ENCODE results near the gene SCYGR2.

Gene SCYGR2

DNA sequence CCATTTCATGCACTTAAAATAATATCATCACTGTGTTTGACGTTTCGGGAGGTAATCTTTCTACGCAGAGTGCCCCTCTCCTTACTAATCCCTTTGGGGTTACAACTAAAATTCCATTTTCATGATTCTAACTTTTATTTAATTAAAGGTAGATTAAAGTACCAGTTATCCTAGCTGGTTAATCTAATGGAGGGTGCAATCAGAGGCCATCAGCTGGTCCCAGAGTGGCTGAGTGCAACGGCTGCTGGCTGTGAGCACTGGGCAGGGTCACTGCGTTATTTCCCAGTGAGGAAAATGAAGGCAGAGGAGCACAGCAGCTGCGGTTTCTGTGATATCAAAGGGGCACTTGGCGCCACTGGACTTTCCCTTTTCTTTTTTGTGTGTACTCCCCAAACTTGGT, 30.7 kb downstream of the SCYGR2 start:
- no peak overlapping the region for H3K4me3 ChIP-seq (ENCODE audit: low read depth, low read length)
- TF ChIP-seq, protein P1, sequence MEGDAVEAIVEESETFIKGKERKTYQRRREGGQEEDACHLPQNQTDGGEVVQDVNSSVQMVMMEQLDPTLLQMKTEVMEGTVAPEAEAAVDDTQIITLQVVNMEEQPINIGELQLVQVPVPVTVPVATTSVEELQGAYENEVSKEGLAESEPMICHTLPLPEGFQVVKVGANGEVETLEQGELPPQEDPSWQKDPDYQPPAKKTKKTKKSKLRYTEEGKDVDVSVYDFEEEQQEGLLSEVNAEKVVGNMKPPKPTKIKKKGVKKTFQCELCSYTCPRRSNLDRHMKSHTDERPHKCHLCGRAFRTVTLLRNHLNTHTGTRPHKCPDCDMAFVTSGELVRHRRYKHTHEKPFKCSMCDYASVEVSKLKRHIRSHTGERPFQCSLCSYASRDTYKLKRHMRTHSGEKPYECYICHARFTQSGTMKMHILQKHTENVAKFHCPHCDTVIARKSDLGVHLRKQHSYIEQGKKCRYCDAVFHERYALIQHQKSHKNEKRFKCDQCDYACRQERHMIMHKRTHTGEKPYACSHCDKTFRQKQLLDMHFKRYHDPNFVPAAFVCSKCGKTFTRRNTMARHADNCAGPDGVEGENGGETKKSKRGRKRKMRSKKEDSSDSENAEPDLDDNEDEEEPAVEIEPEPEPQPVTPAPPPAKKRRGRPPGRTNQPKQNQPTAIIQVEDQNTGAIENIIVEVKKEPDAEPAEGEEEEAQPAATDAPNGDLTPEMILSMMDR (IDR thresholded peaks at IDR 0.05; ENCODE audit: control insufficient read depth, extremely low read depth, insufficient read depth), result no peak
- no peak for DNase-seq (ENCODE audit: low read depth)

DNA sequence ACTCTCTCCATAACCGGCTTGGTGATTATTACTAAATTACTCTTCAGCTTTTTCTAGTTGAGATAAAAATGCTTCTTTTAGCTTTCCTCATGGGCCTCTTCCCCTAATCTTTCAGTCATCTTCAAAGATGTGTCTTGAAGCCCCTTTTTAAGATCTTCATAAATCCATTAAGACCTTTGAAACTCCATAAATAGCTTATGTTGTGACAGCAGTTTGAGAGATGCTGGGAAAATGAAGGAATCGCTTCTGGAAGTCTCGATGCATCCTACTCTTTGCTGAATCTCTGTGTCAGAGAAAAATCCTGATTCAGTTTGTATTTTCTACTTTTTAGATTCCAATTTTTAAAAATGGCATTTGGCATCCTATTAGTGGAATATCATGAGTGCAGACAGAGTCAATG, 31.6 kb downstream of the SCYGR2 start:
- no peak overlapping the region for H3K4me3 ChIP-seq (ENCODE audit: low read depth, low read length)
- TF ChIP-seq, protein P1 (IDR thresholded peaks at IDR 0.05; ENCODE audit: control insufficient read depth, extremely low read depth, insufficient read depth), result no peak
- no peak for DNase-seq (ENCODE audit: low read depth)

DNA sequence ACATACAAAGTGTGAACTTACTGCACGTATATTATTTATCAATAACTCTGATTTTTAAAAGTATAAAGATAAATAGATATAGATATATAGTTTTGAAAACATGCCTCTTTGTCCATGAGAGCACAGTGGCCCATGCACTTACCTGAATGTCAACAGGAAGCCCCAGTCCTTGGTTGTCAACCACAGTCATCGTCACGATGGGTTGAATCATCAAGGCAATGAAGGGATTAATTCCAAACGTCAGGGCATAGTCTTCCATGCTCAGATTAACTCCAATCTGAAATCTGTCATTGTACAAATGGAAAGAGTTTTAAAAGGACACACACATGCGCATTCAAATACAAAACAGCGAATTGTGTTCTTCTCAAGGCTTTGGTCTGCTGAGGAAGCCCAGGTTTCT, 34.1 kb downstream of the SCYGR2 start:
- DNase-seq (ENCODE audit: low read depth), result no peak
- H3K4me3 ChIP-seq (ENCODE audit: low read depth, low read length), result no peak overlapping the region
- TF ChIP-seq, protein P1 (IDR thresholded peaks at IDR 0.05; ENCODE audit: control insufficient read depth, extremely low read depth, insufficient read depth), result no peak

DNA sequence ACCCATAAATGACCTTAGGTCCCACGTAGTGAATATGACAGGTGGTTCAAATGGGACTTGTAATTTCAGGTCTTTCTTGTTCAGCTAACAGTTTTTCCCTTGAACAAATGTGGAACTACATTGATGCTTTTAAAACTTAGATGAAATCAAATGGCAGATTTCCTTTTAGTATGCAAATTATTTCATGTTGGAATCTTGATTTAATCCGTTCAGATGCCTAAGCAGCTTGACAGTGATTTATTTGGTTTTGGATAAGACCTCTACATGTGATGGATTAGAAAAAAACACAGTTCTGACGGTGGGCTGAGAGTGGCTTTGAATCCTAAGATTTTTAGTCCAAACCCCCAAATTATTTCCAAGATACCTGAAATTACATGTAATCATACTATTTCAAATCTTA, 35.5 kb downstream of the SCYGR2 start:
- no peak overlapping the region for H3K4me3 ChIP-seq (ENCODE audit: low read depth, low read length)
- TF ChIP-seq, protein P1 (IDR thresholded peaks at IDR 0.05; ENCODE audit: control insufficient read depth, extremely low read depth, insufficient read depth), result no peak
- no peak for DNase-seq (ENCODE audit: low read depth)

DNA sequence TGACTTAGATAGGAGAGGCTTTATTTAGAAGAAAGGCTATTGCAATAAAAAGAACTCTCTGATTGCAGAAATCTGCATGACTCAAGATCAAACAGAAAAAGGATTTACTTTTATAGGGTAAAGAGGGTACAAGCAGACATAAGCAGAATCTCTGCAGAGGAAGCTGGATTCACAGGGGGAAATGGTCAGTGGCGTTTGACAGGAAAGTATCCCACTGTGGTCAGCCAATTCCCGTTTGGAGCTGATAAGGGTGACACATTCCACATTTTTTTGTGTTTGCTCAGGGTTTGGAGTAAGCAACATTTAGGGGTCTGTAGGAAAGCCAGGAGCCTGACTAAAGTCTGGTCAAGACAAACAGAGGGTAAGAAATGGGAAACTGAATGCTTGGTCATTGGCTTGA, 44.0 kb downstream of the SCYGR2 start:
- H3K4me3 ChIP-seq (ENCODE audit: low read depth, low read length), result no peak overlapping the region
- TF ChIP-seq, protein P1 (IDR thresholded peaks at IDR 0.05; ENCODE audit: control insufficient read depth, extremely low read depth, insufficient read depth), result no peak
- no peak for DNase-seq (ENCODE audit: low read depth)

DNA sequence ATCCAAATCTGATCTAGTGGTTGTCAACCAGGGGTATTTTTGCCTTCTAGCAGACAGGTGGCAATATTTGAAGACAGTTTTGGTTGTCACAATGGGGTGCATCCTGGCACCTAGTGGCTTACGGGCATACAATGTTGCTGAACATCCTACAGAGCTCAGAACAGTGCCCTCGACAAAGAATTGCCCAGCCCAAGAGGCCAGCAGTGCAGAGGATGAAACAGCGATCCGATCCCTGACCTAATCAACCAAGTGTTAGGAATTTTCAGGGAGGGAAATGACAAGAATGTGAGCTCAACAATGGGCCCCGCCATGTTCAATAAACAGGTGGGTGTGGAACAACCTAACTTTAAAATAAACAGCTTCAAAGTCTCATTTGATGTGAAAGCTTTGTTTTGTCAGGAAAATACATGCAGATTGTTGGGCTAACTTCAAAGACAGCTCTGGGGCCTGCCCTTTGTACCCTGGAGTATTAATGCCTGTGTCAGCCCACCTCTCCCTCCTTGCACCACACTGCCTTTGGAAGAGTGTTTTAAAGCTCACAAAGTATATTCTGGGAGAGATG, 45.4 kb downstream of the SCYGR2 start:
- TF ChIP-seq, protein P1 (IDR thresholded peaks at IDR 0.05; ENCODE audit: control insufficient read depth, extremely low read depth, insufficient read depth), result no peak
- no peak overlapping the region for H3K4me3 ChIP-seq (ENCODE audit: low read depth, low read length)
- DNase-seq (ENCODE audit: low read depth), result no peak
